WERI-Rb-1 (cell line): ENCODE results near the gene ARID1B.

Source experiments
- DNase-seq: peaks from one replicate; pipeline ENCODE4 v3.0.0-alpha.2; 2020
- H3K27ac ChIP-seq: fragments of 250-450 bp; sonication (Bioruptor Pico); 2 replicates; pipeline ENCODE4 v1.5.1; 2020; ENCODE audit warnings: mild to moderate bottlenecking, moderate library complexity
- H3K27me3 ChIP-seq: fragments of 250-450 bp; sonication (Bioruptor Pico); 2 replicates; pipeline ENCODE4 v1.5.1; 2021; ENCODE audit warnings: mild to moderate bottlenecking, low read depth, moderate library complexity; ENCODE audit not compliant: insufficient read depth, severe bottlenecking
- H3K36me3 ChIP-seq: fragments of 250-450 bp; sonication (Bioruptor Pico); 2 replicates; pipeline ENCODE4 v1.5.1; 2020; ENCODE audit warnings: mild to moderate bottlenecking, moderate library complexity
- H3K4me3 ChIP-seq: 2 replicates; pipeline ENCODE4 v1.5.1; 2011; ENCODE audit warnings: low read depth, mild to moderate bottlenecking, control low read depth, low read length
- H3K9me3 ChIP-seq: fragments of 250-450 bp; sonication (Bioruptor Pico); 2 replicates; pipeline ENCODE4 v1.5.1; 2021; ENCODE audit warnings: mild to moderate bottlenecking, moderate library complexity; ENCODE audit not compliant: severe bottlenecking
- TF ChIP-seq, protein P1 (sequence below): IDR thresholded peaks from 2 replicates; pipeline ENCODE4 v1.5.1; 2011; ENCODE audit warnings: low read depth, mild to moderate bottlenecking, control low read depth, inconsistent platforms, low read length

ARID1B gene

DNA sequence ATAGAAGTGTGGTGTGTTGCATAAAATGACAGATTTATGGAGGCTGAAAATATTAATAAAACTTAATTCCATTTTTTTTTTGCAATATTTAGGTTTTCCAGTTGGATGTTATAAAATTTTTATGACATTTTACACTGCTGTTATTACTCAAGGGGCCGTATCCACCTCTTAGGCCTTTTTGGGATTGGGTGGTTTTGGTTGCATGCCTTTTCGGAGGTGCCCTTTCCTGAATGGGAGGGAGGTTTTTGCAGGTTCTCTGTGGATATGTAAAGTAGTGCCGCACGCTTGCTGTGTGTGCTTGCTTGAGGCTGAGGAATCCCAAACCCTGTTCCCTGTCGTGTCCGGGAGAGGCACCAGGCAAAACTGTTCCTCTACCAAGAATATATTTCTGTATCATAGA lies 6.8 kb downstream of the ARID1B start:
- no peaks in the 10 kb centered on the region for H3K9me3 ChIP-seq
- TF ChIP-seq, protein P1, sequence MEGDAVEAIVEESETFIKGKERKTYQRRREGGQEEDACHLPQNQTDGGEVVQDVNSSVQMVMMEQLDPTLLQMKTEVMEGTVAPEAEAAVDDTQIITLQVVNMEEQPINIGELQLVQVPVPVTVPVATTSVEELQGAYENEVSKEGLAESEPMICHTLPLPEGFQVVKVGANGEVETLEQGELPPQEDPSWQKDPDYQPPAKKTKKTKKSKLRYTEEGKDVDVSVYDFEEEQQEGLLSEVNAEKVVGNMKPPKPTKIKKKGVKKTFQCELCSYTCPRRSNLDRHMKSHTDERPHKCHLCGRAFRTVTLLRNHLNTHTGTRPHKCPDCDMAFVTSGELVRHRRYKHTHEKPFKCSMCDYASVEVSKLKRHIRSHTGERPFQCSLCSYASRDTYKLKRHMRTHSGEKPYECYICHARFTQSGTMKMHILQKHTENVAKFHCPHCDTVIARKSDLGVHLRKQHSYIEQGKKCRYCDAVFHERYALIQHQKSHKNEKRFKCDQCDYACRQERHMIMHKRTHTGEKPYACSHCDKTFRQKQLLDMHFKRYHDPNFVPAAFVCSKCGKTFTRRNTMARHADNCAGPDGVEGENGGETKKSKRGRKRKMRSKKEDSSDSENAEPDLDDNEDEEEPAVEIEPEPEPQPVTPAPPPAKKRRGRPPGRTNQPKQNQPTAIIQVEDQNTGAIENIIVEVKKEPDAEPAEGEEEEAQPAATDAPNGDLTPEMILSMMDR: no peak
- H3K27me3 ChIP-seq: no peaks in the 10 kb centered on the region
- H3K4me3 ChIP-seq: no peak overlapping the region
- no peak overlapping the region for H3K27ac ChIP-seq
- peaks cover 8% of the 10 kb centered on the region for H3K36me3 ChIP-seq
- DNase-seq: no peak

DNA sequence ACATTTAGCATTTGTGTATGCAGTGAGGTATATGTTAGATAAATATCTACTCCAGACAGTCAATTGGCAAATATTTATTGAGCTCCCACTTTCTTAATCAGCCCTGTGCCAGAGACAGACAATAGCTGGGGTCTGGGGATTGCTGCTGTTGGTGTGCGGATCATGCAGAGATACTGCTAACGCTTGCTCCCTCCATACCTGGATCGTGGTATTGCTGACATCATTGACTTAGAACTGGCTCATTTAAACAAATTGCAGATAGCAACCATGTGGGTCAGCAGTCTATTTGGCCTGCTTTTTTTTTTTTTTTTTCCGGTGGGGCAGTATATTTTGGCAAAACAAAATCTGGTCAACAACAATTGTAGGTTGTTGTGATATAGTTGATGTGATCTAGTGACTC lies 9.5 kb downstream of the ARID1B start:
- Histone ChIP-seq H3K36me3 (peaks cover 8% of the 10 kb centered on the region), H3K27ac (no peak overlapping the region), H3K9me3 (no peaks in the 10 kb centered on the region), H3K27me3 (no peaks in the 10 kb centered on the region), H3K4me3 (no peak overlapping the region)
- TF ChIP-seq, protein P1: no peak
- DNase-seq: no peak

DNA sequence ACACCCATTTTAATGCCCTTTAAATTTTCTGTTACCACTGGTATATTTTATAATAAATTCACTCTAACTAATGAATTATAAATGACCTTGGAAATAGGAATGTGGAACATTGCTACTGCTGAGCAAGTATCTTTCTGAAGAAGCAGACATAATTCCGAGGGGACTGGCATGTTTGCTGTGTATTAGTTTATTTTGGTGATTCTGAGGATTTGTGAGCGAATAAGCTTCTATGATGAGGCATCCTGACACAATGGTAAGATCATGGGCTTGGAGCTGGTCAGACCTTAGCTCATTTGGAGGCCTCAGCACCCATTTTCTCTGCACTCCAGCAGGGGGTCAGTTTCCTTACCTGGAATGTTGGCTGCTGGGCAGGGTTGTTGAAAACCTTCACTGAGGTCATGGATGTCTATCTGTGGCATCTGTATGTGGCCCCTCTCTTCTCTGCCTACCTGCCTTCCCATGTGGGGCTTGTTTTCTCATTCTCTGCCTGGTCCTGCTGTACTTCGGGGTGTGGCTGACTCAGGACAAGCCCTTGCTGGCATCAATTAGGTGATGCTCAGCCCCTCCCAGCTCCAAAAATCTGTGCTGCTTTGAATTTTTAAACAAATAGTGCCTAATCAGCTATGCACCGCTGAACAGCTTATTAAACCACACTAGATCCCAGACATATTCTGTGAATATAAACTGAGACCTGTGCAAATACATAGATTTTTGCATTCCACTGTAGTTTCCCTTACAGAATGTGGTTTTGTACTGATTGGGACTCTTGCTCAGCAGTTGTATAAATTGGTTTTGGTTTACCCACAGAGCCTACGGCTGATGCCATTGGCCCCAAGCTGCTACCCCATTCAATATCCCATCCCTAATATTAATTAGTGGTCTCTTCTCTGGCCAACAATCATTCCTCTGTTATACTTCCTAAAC lies 10.7 kb downstream of the ARID1B start:
- TF ChIP-seq, protein P1: no peak
- Histone ChIP-seq H3K4me3 (no peak overlapping the region), H3K27ac (no peak overlapping the region), H3K9me3 (no peaks in the 10 kb centered on the region), H3K27me3 (no peaks in the 10 kb centered on the region), H3K36me3 (peaks cover 8% of the 10 kb centered on the region)
- no peak for DNase-seq

DNA sequence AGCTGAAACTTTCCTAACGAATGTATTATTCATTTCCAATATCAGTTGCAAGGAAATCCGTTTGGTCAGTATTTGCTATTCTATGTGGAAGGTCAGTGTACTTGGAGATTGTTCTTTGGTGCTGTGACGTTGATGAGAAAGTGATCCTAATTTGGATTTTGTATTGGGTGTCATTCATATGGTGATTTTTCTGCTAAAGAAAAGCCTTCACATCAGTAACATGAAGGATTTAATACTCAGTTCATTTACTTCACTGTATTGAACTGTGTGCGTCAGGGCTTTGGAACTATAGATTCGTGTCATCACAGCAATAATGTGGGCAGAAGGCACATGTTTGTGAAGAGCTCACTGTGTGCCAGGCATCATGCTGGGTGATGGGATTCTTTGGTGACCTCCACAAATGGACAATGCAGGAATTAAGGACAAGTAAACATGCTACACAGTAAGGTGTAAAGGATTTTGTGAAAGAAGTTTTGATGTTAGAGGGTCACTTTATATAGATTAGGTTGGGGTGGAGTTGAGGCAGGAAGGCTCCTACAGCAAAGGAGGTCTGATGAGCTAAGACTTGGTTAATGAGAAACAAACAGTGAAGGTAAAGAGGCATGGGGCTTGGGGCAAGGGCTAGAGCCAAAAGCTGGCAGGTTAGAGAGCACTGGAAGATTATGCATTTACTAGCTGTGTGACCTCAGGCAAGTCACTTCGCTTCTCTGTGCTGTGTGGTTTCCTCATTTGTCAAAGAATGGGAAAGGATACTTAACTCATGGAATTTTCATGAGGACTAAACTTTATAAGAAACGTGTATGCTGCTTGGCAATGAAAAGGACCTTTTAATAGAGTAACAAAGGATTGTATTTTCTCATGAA lies 12.1 kb downstream of the ARID1B start:
- no peak for DNase-seq
- H3K9me3 ChIP-seq: no peaks in the 10 kb centered on the region

DNA sequence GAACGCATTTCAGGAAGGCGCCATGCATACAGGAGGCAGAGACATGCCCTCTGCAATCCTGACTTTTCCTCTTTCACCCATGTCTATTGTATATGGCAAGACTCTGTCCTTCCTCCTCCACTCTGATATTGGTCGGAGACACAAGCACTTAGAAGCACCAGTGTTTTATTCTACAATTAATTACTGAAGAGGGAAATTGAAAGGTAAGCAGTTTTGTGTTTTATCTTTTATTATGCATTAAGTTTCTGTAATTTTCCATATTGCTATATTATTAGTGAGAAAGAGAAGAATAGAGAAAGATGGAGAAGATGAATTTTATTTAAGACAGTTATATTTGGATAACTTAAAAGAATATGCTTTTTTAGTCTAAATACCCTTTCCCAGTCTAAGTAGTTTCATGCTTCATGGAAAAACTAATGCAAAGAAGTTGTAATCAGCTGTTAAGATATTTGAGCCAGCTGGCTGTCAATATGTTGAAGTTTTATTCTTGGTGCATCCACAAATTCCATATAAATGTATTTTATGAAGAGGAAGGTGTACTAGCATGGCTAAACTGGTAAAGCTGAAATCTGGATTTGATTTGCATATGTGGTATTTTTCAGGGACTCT lies 13.6 kb downstream of the ARID1B start:
- no peak for DNase-seq
- no peaks in the 10 kb centered on the region for H3K9me3 ChIP-seq
- no peaks in the 10 kb centered on the region for H3K27me3 ChIP-seq
- no peaks in the 10 kb centered on the region; the same call in 1 of the 2 replicates for H3K36me3 ChIP-seq
- H3K4me3 ChIP-seq: no peak overlapping the region
- H3K27ac ChIP-seq: no peak overlapping the region
- TF ChIP-seq, protein P1: no peak

More for the DNA sequence above, 12.1 kb downstream of the ARID1B start:
- H3K27me3 ChIP-seq: no peaks in the 10 kb centered on the region
- H3K36me3 ChIP-seq: peaks cover 8% of the 10 kb centered on the region
- no peak overlapping the region for H3K4me3 ChIP-seq
- H3K27ac ChIP-seq: no peak overlapping the region
- TF ChIP-seq, protein P1: no peak
